T-helper 2 cell treated with Interferon-gamma antibody and Interleukin-4, amounts not matched to agents 5 μg/mL and 100 μg/mL, for 36 hours (primary cell): ENCODE measurements around the gene SLC7A14.

Experiments used
- DNase-seq: peaks from one replicate; pipeline ENCODE4 v3.0.0; 2021; ENCODE audit warnings: low spot score
- H3K27ac Mint-ChIP-seq: one replicate; pipeline ENCODE4 v1.8.0; 2021; ENCODE audit warnings: mild to moderate bottlenecking, mixed read lengths
- H3K27me3 Mint-ChIP-seq: one replicate; pipeline ENCODE4 v1.8.0; 2021; ENCODE audit warnings: low read depth, mixed read lengths
- H3K36me3 Mint-ChIP-seq: one replicate; pipeline ENCODE4 v1.8.0; 2021; ENCODE audit warnings: low read depth, mixed read lengths
- H3K4me1 Mint-ChIP-seq: one replicate; pipeline ENCODE4 v1.8.0; 2021; ENCODE audit warnings: low read depth, mixed read lengths
- H3K4me3 Mint-ChIP-seq: one replicate; pipeline ENCODE4 v1.8.0; 2022; ENCODE audit warnings: mild to moderate bottlenecking, moderate library complexity, mixed read lengths
- H3K9me3 Mint-ChIP-seq: one replicate; pipeline ENCODE4 v1.8.0; 2021; ENCODE audit warnings: mixed read lengths

The SLC7A14 gene

DNA sequence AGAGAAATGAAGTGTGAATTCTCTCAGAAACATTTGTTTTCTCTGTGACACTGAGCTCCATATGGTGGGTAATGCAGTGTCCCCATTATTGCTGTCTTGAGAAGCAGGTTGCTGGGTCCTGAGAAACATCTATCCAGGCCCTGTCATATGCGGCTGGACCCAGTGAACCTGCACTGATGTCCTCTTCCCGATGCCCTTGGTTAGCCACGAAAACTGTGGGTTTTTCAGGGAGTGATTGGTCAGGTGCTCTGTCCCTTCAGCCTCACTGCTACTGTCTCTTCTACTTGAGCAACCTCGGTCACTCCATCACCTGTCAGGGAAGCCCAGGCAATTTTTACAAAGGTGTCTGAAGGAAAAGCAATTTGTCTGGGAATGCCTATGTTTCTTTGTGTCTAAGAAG lies 77.0 kb downstream of the SLC7A14 start:
- H3K27ac Mint-ChIP-seq: no peak overlapping the region
- no peaks in the 10 kb centered on the region for H3K4me1 Mint-ChIP-seq

DNA sequence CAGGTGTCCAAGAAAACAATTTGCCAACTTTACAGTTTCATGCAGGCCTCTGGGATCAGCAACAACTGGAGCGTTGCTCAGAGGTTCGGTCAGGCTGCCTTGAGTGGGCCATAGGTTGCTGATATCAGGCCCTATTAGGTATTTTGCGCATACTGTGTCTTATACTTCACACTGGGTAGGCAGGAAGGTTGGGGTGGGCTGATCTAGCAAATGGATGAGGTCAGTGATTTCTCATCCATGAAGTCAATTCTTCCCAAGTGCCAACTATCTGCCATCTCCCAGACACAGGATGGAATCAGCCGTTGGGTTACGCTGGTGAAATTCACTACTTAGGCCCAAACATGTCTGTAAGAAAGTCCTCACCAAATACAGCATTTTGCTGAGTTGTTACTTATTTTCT lies 77.6 kb downstream of the SLC7A14 start:
- Mint-ChIP-seq H3K9me3 (no peaks in the 10 kb centered on the region), H3K4me1 (no peaks in the 10 kb centered on the region), H3K27me3 (peaks cover 17% of the 10 kb centered on the region), H3K27ac (no peak overlapping the region), H3K4me3 (no peak overlapping the region), H3K36me3 (no peaks in the 10 kb centered on the region)
- DNase-seq: no peak

More for the DNA sequence above, 77.0 kb downstream of the SLC7A14 start:
- H3K9me3 Mint-ChIP-seq: no peaks in the 10 kb centered on the region
- H3K4me3 Mint-ChIP-seq: no peak overlapping the region
- DNase-seq: no peak
- peaks cover 17% of the 10 kb centered on the region for H3K27me3 Mint-ChIP-seq
- no peaks in the 10 kb centered on the region for H3K36me3 Mint-ChIP-seq

DNA sequence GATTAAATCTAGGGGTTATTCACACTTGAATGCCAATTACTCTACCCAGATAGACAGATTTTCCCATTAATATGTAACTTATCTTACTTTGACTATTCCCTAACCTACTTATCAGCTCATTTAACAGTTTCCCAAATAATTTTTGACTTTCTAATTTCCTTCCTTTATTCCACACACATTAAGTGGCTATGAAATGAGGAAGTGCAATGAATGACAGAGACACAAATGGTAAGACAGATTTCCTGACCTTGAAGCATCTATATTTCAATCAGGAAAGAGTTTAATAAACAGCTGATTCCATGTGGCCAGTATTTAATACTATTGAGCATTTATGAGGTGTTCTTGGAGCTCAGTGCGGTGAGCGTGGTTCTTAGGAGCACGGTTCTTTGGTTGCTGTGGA lies 78.8 kb downstream of the SLC7A14 start:
- Mint-ChIP-seq H3K4me3 (no peak overlapping the region), H3K27ac (no peak overlapping the region), H3K27me3 (peaks cover 21% of the 10 kb centered on the region), H3K9me3 (no peaks in the 10 kb centered on the region), H3K4me1 (no peaks in the 10 kb centered on the region), H3K36me3 (no peaks in the 10 kb centered on the region)
- DNase-seq: no peak

DNA sequence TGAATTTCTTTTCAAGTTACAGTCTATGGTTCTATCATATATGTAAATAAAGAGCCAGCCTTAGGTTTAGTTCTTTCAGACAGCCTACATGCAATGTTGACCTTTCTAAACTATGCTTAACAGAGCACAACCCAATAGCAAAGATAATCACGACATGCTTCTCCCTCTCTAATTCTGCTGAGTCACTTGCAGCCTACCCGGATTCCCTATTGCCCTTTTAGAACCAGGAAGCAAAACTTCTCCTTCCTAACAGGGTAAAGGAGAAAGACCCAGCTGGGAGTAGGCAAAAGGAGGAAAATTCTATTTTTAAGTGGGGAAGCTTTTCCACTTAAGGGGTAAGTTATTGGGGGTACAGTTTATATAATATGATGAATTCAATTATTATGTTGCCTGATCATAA lies 79.3 kb downstream of the SLC7A14 start:
- Mint-ChIP-seq H3K27ac (no peak overlapping the region), H3K4me1 (no peaks in the 10 kb centered on the region), H3K27me3 (peaks cover 21% of the 10 kb centered on the region), H3K9me3 (no peaks in the 10 kb centered on the region), H3K36me3 (no peaks in the 10 kb centered on the region), H3K4me3 (no peak overlapping the region)
- DNase-seq: no peak

DNA sequence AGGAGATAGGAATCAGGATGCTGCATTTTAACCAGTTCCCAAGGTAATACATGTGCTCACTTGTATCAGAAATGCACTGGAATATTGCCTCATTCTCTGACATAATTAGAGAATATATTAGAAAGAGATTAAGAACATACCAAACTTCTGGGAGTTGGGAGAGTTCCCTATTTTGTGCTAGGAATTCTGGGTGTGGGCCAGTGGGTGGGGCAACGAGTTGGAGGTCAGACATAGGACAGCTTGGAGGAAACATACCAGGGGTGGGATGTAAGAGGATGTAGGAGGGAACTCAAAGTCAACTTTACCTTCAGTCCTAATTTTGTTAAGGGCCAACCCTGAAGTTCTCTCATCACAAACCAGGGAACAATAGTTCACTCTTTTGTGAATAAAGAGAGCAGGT lies 83.6 kb downstream of the SLC7A14 start:
- H3K4me3 Mint-ChIP-seq: no peak overlapping the region
- H3K9me3 Mint-ChIP-seq: no peaks in the 10 kb centered on the region
- H3K36me3 Mint-ChIP-seq: no peaks in the 10 kb centered on the region
- H3K27ac Mint-ChIP-seq: no peak overlapping the region
- no peaks in the 10 kb centered on the region for H3K4me1 Mint-ChIP-seq
- no peak for DNase-seq
- H3K27me3 Mint-ChIP-seq: peaks cover 26% of the 10 kb centered on the region

DNA sequence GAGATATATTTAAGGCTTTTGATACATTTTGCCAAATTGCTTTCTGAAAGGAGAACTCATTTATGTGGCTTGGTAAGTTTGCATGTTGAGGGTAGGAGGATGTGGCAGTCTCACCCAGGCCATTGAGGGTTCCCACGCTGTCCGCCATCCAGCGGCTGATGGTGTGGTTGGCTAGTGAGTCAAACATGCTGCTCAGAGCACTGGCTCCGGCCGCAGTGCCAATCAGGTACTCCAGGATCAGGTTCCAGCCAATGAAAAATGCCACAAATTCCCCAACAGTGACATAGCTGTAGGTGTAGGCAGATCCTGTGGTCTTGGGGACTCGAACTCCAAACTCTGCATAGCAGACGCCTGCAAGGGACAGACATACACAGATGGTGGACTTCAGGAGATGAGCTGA lies 84.9 kb downstream of the SLC7A14 start:
- H3K27me3 Mint-ChIP-seq: peaks cover 20% of the 10 kb centered on the region
- no peaks in the 10 kb centered on the region for H3K9me3 Mint-ChIP-seq
- no peaks in the 10 kb centered on the region for H3K36me3 Mint-ChIP-seq
- H3K4me3 Mint-ChIP-seq: no peak overlapping the region
- DNase-seq: no peak
- H3K4me1 Mint-ChIP-seq: no peaks in the 10 kb centered on the region
- no peak overlapping the region for H3K27ac Mint-ChIP-seq

DNA sequence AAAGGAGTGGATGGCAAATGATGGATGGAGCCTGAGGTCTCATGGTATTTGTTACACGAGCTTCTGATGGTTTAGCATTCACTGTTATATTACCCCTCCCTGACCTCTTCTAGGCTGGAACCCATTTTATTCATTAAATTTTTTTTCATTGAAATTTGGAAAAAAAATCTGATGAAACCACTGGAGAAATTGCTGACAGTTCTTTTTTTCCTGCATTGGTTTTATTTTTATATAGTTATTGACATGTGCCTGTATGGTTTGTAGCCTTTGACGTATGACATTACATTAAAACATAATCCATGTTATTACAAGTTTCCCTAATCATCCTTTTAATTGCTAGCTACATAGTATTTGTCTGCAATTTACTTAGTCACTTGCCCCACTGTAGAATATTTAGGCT lies 85.4 kb downstream of the SLC7A14 start:
- Mint-ChIP-seq H3K27me3 (peaks cover 20% of the 10 kb centered on the region), H3K4me3 (no peak overlapping the region), H3K4me1 (no peaks in the 10 kb centered on the region), H3K9me3 (no peaks in the 10 kb centered on the region), H3K36me3 (no peaks in the 10 kb centered on the region), H3K27ac (no peak overlapping the region)
- no peak for DNase-seq

DNA sequence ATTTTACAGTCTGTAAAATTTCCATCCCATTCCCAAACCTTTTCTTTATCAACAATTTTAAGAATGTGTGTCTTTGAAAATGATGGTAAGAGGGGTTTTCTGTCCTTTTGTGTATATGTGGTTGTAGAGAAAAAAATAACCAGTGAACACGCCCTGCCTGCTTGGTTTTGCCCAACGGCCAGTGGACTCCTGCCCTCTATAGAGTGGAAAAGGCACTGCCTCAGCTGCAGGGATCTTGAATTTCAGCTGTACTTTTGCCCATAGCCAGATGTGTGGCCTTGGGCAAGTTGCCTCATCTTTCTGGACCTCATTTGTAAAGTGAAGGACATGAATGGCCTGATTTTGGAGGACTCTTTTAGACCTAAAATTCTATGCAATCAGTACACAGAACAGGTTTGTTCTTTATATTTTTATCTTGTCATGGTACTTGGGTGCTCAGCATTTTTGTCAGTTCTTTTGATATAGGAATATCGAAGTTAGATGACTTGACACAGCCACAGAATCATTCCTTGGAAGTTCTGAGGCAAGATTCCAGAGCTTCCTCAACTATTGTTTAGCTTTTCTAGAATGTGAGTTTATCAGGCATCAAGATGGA lies 86.2 kb downstream of the SLC7A14 start:
- H3K4me1 Mint-ChIP-seq: no peaks in the 10 kb centered on the region
- no peaks in the 10 kb centered on the region for H3K36me3 Mint-ChIP-seq
- H3K27me3 Mint-ChIP-seq: peaks cover 15% of the 10 kb centered on the region
- DNase-seq: no peak
- H3K4me3 Mint-ChIP-seq: no peak overlapping the region
- H3K27ac Mint-ChIP-seq: no peak overlapping the region
- H3K9me3 Mint-ChIP-seq: no peaks in the 10 kb centered on the region

DNA sequence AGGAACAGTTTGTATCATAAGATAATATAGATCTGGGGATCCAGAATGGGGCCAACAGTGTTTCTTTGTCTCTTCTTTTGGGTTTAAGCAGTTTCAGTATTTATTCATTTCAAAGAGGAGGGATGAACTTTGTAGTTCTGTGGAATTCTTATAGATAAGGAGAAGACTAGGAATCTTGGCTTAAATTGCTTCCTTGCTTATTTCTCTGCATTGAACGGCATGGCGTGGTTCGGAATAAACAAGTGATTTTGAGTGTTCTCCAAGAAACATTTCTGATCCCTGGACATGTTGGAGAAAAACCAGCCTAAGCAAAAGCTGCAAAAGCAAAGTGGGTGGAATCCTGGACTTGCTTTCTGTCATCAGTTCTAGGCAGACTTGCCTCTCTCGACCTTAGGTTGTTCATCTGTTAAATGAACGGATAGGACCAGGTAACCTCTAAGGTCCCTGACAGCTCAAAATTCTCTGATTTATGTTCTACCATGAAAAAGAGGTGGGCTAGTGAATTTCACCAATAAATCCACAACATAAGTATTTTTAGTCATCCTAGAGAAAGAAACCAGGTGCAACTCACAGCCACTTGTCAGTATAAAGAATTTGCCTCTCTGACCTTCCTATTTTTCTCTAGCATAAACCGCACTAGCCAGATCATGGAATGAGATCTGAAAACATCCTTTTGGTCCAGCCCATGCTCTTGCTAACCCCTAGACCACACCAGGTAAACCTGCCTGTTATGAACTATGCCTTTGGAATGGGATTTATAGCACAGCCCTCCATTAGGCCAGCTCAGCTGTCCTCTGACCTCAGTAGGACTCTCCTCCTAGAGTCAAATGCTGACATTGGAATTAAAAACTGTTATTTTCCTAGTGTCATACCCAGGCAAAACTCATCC lies 88.4 kb downstream of the SLC7A14 start:
- no peak for DNase-seq
- H3K27ac Mint-ChIP-seq: no peak overlapping the region
- H3K4me1 Mint-ChIP-seq: no peaks in the 10 kb centered on the region
- H3K4me3 Mint-ChIP-seq: no peak overlapping the region
- no peaks in the 10 kb centered on the region for H3K36me3 Mint-ChIP-seq
- H3K9me3 Mint-ChIP-seq: no peaks in the 10 kb centered on the region
- peaks cover 6% of the 10 kb centered on the region for H3K27me3 Mint-ChIP-seq

DNA sequence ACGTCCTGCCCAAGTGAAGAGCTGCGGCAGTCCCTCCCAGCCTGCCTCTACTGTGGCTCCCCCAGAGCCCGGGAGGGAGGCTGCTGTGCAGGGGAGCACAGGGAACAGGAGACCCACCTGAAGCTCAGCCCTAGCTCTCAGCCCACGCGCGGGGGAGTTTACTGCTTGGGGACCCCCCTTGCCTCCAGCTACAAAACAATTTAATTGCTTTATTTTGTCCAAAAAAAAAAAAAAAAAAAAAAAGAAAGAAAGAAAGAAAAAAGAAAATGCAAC lies 89.1 kb downstream of the SLC7A14 start:
- no peak overlapping the region for H3K4me3 Mint-ChIP-seq

DNA sequence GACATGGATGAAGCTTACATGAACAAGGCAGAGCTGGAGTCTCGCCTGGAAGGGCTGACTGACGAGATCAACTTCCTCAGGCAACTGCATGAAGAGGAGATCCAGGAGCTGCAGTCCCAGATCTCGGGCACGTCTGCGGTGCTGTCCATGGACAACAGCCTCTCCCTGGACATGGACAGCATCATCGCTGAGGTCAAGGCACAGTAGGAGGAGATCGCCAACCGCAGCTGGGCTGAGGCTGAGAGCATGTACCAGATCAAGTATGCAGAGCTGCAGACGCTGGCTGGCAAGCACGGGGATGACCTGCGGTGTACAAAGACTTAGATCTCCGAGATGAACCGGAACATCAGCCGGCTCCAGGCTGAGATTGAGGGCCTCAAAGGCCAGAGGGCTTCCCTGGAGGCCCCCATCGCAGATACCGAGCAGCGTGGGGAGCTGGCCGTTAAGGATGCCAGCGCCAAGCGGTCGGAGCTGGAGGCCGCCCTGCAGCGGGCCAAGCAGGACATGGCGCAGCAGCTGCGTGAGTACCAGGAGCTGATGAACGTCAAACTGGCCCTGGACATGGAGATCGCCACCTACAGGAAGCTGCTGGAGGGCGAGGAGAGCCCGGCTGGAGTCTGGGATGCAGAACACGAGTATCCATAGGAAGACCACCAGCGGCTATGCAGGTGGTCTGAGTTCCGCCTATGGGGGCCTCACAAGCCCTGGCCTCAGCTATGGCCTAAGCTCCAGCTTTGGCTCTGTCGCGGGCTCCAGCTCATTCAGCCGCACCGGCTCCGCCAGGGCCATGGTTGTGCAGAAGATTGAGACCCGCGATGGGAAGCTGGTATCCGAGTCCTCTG lies 89.6 kb downstream of the SLC7A14 start:
- peaks cover 3% of the 10 kb centered on the region for H3K27me3 Mint-ChIP-seq
- H3K4me1 Mint-ChIP-seq: no peaks in the 10 kb centered on the region
- no peaks in the 10 kb centered on the region for H3K36me3 Mint-ChIP-seq
- no peak overlapping the region for H3K4me3 Mint-ChIP-seq
- no peaks in the 10 kb centered on the region for H3K9me3 Mint-ChIP-seq
- DNase-seq: no peak
- no peak overlapping the region for H3K27ac Mint-ChIP-seq

More for the DNA sequence above, 89.1 kb downstream of the SLC7A14 start:
- no peak for DNase-seq
- H3K9me3 Mint-ChIP-seq: no peaks in the 10 kb centered on the region
- no peaks in the 10 kb centered on the region for H3K4me1 Mint-ChIP-seq
- peaks cover 6% of the 10 kb centered on the region for H3K27me3 Mint-ChIP-seq
- H3K36me3 Mint-ChIP-seq: no peaks in the 10 kb centered on the region
- H3K27ac Mint-ChIP-seq: no peak overlapping the region

DNA sequence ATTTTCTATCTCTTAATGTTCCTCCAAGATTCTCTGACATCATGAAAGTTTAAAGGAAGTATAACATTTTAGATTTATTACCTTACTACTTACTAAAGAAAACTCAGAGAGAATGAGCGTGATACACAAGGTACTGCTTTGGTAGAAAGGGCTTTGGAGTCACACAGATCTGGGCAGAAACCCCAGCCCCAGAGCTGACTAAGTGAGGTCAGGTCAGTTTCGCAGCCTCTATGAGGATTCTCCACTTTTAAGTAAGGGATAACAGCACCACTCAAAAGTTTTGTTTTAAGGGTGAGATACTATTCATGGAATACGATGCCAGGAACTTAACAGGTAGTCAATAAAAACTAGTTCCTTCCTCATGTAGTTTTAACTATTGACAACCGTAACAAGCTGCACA lies 91.1 kb downstream of the SLC7A14 start:
- Mint-ChIP-seq H3K36me3 (no peaks in the 10 kb centered on the region), H3K27ac (no peak overlapping the region), H3K4me3 (no peak overlapping the region), H3K4me1 (no peaks in the 10 kb centered on the region), H3K9me3 (no peaks in the 10 kb centered on the region), H3K27me3 (no peaks in the 10 kb centered on the region)
- DNase-seq: no peak

DNA sequence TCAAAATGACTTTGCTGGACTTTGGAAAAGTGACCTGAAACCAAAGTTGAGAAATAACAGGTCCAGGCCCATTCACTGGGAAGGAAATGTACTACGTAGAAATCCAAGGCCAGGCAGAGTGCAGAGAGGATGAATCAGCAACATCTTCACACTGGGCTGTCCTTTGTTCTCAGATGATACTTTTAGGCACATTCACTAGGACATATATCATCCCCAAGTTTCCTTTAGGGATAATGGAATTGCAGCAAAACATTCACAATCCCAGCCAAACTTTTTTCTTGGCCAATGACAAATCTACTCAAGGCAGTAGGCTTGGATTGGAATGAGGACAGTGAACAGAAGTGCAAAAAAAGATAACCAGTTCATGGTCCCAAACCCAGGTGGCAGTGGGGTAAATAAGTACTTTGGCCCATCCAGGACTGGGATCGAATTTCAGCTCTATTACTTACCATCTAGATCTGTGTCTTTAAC lies 92.1 kb downstream of the SLC7A14 start:
- Mint-ChIP-seq H3K4me1 (no peaks in the 10 kb centered on the region), H3K4me3 (no peak overlapping the region), H3K27me3 (no peaks in the 10 kb centered on the region), H3K36me3 (no peaks in the 10 kb centered on the region), H3K27ac (no peak overlapping the region), H3K9me3 (no peaks in the 10 kb centered on the region)
- no peak for DNase-seq

DNA sequence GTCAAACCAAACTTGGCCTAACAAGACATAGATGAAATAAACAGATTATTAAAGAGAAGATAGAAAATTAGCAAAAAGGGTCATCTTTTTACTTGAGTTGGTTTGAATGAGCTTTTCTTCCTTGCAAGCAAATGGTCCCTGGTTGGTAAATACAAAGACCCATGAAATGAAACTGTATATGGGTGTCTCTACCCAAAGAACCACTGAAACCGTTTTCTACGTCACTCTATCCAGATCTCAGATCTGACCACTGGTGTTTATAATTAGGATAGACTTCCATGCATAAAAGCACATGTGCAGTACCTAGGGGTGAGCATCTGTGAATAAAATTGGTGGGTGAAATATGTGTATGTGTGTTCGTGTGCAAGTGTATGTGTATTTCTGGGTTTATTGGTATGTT lies 94.0 kb downstream of the SLC7A14 start:
- no peak overlapping the region for H3K4me3 Mint-ChIP-seq
- H3K36me3 Mint-ChIP-seq: no peaks in the 10 kb centered on the region
- H3K9me3 Mint-ChIP-seq: no peaks in the 10 kb centered on the region
- H3K4me1 Mint-ChIP-seq: no peaks in the 10 kb centered on the region
- peaks cover 7% of the 10 kb centered on the region for H3K27me3 Mint-ChIP-seq
- DNase-seq: no peak
- H3K27ac Mint-ChIP-seq: no peak overlapping the region
